Astrocyte of the cerebellum (primary cell): ENCODE results near the gene FOXN1.

Experiments
- DNase-seq: peaks from one replicate; pipeline ENCODE4 v3.0.0-alpha.2; 2011; ENCODE audit warnings: low read depth
- H3K4me3 ChIP-seq: 2 replicates; pipeline ENCODE4 v1.5.1; 2011; ENCODE audit warnings: mild to moderate bottlenecking, low read depth, low read length, moderate library complexity
- in situ Hi-C: cut with HindIII; loops from 2 replicates; pipeline ENCODE4 v1.10.0; 2017; ENCODE audit warnings: low sequenced_read_pairs
- TF ChIP-seq, protein P1 (sequence below): IDR thresholded peaks from 2 replicates; pipeline ENCODE4 v1.5.1; 2012; ENCODE audit warnings: low read length, low read depth, moderate library complexity, mild to moderate bottlenecking; ENCODE audit errors: missing control alignments

FOXN1 gene

DNA sequence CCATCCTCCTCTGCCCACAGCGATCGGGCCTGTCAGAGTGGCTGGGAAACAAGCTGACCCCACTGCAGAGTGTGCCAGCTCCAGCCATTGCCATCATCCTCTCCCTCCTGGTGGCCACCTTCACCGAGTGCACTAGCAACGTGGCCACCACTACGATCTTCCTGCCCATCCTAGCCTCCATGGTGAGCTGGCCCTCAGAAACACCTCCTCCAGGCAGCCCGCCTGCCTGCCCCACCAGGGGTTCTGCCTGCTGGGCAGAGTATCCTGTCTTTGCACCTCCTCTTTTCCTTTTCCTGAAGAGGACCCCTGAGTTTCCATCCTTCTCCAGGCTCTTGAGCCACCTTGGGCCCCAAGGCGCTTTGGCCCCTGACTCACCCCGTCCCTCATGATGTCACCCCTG, 10.5 kb upstream of the FOXN1 start:
- no peak overlapping the region for H3K4me3 ChIP-seq
- no peak for DNase-seq
- TF ChIP-seq, protein P1, sequence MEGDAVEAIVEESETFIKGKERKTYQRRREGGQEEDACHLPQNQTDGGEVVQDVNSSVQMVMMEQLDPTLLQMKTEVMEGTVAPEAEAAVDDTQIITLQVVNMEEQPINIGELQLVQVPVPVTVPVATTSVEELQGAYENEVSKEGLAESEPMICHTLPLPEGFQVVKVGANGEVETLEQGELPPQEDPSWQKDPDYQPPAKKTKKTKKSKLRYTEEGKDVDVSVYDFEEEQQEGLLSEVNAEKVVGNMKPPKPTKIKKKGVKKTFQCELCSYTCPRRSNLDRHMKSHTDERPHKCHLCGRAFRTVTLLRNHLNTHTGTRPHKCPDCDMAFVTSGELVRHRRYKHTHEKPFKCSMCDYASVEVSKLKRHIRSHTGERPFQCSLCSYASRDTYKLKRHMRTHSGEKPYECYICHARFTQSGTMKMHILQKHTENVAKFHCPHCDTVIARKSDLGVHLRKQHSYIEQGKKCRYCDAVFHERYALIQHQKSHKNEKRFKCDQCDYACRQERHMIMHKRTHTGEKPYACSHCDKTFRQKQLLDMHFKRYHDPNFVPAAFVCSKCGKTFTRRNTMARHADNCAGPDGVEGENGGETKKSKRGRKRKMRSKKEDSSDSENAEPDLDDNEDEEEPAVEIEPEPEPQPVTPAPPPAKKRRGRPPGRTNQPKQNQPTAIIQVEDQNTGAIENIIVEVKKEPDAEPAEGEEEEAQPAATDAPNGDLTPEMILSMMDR = no peak
- in situ Hi-C loops = loop anchor here (5.0 kb wide), 1 partner anchor 52 kb away; no protein-coding TSS in a partner anchor

DNA sequence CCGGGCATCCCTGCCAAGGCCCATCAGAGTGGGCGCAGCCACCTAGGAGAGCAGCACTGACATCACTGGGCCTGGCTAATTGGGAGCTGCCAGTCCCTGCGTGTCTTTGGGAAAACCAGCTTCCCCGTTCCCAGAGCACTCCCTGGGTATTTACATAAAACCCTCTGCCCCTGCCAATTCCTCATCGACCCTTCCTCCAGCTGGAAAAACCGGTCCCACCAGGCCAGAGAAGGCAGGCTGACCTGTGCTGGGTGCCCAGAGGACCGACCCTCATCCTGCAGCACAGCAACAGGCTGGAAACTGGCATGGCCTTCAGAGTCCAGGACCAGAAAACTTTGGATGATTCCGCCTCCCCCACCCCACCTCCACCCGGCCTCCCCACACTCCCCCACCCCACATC, 8.2 kb upstream of the FOXN1 start:
- DNase-seq = no peak
- H3K4me3 ChIP-seq = no peak overlapping the region
- TF ChIP-seq, protein P1 = no peak
- in situ Hi-C loops = loop anchor here (5.0 kb wide), 1 partner anchor 49 kb away; no protein-coding TSS in a partner anchor

DNA sequence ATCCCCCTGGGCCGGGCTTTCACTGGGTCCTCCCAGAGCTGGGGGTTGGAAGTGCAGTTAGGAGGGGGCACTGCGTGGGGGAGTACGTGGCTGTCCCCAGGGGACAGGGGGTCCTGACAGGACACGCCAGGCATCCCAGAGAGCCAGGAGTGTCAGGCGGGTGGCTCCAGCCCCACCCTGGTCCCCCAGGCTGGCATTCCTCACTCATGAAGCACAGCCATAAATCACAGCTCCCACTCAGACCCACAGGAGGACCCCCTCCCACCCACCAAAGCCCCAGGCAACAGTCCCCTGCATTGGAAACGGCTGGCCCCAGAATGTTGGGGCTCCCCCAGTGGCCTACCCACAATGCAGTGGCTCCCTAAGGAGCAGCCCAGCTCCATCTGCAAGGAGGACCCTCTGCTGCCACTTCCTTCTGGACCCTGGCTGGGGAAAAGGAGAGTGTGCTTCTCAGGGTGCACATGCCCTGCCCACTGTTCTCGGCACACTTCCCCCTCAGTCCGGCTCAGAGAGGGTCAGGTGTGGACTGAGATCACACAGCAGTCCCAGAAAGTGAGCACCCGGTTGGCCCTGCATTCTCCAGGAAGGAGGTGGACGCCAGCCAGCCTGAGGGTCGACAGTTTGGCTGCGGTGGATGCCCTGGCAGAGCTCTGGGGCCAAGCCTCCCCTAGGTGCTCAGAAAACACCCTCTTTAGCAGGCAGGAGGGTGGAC, 7.3 kb upstream of the FOXN1 start:
- no peak overlapping the region for H3K4me3 ChIP-seq
- TF ChIP-seq, protein P1 = no peak
- in situ Hi-C loops = loop anchor here (5.0 kb wide), 1 partner anchor 48 kb away; no protein-coding TSS in a partner anchor
- no peak for DNase-seq

DNA sequence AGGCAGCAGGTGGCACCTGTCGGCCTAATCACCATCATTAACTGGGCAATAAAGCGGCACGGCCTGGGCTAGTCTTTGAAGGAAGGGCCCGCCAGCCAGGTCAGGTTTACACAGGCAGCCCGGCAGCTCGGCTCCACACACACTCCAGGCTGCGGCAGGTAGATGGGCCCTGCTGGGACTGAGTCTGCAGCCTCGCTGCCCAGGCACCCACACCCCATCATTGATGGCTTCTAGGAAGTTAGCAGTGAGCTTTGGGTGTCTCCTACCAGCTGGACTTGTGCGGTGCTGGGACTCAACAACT, 6.8 kb upstream of the FOXN1 start:
- TF ChIP-seq, protein P1 = no peak
- no peak overlapping the region for H3K4me3 ChIP-seq
- no peak for DNase-seq
- in situ Hi-C loops = loop anchor here (5.0 kb wide), 1 partner anchor 48 kb away; no protein-coding TSS in a partner anchor

DNA sequence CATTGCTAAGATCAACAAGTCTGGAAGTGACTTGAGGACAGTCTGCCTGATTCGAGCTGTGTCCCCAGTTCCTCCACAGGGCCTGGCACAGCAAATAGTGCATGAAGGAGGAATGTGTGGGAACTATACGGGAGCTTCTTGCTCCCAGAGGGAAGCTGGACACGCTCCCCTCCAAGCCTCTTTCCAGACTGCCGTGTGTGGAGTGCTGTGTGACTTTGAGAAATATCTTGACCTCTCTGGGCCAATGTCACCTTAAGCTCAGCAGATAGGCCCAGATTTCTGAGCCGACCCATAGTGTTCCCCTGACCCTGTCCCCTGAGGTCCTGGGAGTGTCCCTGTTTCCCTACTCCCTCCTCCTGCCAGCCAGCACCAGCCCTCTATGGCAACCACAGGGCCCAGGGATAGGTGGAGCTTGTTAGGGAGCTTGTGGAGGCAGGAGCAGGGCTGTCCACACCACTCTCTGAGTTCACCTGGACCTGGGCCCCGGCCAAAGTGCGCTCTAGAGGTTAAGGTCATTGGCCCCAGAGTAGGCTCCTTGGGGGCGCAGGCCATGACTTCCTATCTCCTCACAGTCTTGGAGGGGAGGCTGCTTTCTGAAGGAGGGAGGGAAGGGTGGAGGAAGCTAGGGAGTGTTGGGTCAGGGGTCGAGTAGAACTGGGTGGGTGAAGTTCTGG, 6.3 kb upstream of the FOXN1 start:
- in situ Hi-C loops = loop anchor here (5.0 kb wide), 1 partner anchor 47 kb away; no protein-coding TSS in a partner anchor
- TF ChIP-seq, protein P1 = no peak
- no peak for DNase-seq
- H3K4me3 ChIP-seq = no peak overlapping the region

DNA sequence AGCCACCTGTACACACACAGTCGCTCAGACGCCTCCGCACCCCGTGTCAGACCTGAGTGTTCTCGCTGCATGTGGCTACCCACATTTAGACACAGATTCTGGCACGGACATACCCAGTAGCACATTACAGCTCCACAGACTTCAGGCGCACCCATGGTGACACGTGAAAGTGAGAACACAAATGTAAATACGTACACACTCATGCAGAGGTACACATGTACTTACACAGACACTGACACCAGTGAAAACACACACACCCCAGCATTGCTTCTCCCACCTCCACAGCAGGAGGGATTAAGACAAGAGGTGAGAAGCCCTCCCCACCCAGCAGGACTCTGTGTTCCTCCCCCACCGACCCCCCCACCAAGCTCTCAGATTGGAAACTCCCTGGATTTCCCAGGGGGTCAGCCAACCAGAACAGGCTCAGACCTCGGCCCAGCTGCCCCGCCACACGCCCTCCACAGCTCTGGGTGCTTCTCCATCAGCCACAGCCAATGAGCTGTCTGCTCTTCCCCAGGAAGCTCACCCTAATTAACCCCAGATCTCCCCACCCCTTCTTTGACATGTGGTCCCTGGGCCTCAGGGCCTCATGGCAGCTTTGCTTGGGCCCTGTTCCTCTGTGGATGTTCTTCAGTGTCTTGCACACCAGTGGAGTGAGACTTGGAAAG, 5.3 kb upstream of the FOXN1 start:
- no peak overlapping the region for H3K4me3 ChIP-seq
- TF ChIP-seq, protein P1 = no peak
- in situ Hi-C loops = no loop called here
- no peak for DNase-seq
